ENCODE results near the gene ZDHHC14.

- TF ChIP-seq, protein P1, sequence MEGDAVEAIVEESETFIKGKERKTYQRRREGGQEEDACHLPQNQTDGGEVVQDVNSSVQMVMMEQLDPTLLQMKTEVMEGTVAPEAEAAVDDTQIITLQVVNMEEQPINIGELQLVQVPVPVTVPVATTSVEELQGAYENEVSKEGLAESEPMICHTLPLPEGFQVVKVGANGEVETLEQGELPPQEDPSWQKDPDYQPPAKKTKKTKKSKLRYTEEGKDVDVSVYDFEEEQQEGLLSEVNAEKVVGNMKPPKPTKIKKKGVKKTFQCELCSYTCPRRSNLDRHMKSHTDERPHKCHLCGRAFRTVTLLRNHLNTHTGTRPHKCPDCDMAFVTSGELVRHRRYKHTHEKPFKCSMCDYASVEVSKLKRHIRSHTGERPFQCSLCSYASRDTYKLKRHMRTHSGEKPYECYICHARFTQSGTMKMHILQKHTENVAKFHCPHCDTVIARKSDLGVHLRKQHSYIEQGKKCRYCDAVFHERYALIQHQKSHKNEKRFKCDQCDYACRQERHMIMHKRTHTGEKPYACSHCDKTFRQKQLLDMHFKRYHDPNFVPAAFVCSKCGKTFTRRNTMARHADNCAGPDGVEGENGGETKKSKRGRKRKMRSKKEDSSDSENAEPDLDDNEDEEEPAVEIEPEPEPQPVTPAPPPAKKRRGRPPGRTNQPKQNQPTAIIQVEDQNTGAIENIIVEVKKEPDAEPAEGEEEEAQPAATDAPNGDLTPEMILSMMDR (IDR thresholded peaks at IDR 0.05): no peak
- TF ChIP-seq POLR2A (IDR thresholded peaks at IDR 0.05): no peak
These were observed 157.2 kb downstream of the ZDHHC14 start for GRCh38 chr6:157538168-157538567.
